Endodermal cell (in vitro differentiated cells): Measurements from ENCODE around the gene CATSPERD. TPM values are rescaled to one million over a fixed set of nuclear protein-coding genes. Genes with fewer than 3 reads are reported as not detected.

ENCODE experiments used
- DNase-seq: peaks from one replicate; pipeline ENCODE4 v3.0.0-alpha.2; 2017
- H3K27ac ChIP-seq: 2 replicates; pipeline ENCODE4 v1.5.1; 2013; ENCODE audit warnings: mild to moderate bottlenecking, low read depth, low read length, moderate library complexity
- H3K27me3 ChIP-seq: 2 replicates; pipeline ENCODE4 v1.6.1; 2013; ENCODE audit warnings: mild to moderate bottlenecking, low read length, moderate library complexity; ENCODE audit not compliant: insufficient read depth, control insufficient read depth, poor library complexity, severe bottlenecking
- H3K36me3 ChIP-seq: 2 replicates; pipeline ENCODE4 v1.7.0; 2013; ENCODE audit warnings: mild to moderate bottlenecking, low read length, moderate library complexity; ENCODE audit not compliant: control insufficient read depth, insufficient read depth
- H3K4me1 ChIP-seq: one replicate; pipeline ENCODE4 v1.7.0; 2013; ENCODE audit warnings: low read length; ENCODE audit not compliant: control insufficient read depth, insufficient read depth
- H3K4me3 ChIP-seq: 2 replicates; pipeline ENCODE4 v1.5.1; 2013; ENCODE audit warnings: mild to moderate bottlenecking, low read length, moderate library complexity
- H3K9ac ChIP-seq: 2 replicates; pipeline ENCODE4 v1.6.1; 2013; ENCODE audit warnings: mild to moderate bottlenecking, low read length, moderate library complexity; ENCODE audit not compliant: poor library complexity, severe bottlenecking; ENCODE audit errors: extremely low read depth
- H3K9me3 ChIP-seq: 2 replicates; pipeline ENCODE4 v1.6.1; 2013; ENCODE audit warnings: mild to moderate bottlenecking, low read length, moderate library complexity; ENCODE audit not compliant: control insufficient read depth
- H3K27ac Mint-ChIP-seq: 2 replicates; pipeline ENCODE4 v1.8.0; 2020; ENCODE audit warnings: mixed read lengths
- H3K27me3 Mint-ChIP-seq: 2 replicates; pipeline ENCODE4 v1.8.0; 2021; ENCODE audit warnings: mild to moderate bottlenecking, mixed read lengths; ENCODE audit not compliant: insufficient read depth
- H3K36me3 Mint-ChIP-seq: 2 replicates; pipeline ENCODE4 v1.8.0; 2020; ENCODE audit warnings: low read depth, mixed read lengths
- H3K4me1 Mint-ChIP-seq: 2 replicates; pipeline ENCODE4 v1.8.0; 2020; ENCODE audit warnings: mixed read lengths
- H3K4me3 Mint-ChIP-seq: 2 replicates; pipeline ENCODE4 v1.8.0; 2020; ENCODE audit warnings: mild to moderate bottlenecking, moderate library complexity, mixed read lengths
- H3K9me3 Mint-ChIP-seq: 2 replicates; pipeline ENCODE4 v1.8.0; 2020; ENCODE audit warnings: mild to moderate bottlenecking, mixed read lengths
- CTCF ChIP-seq: fragments of 200-600 bp; sonication (generic); conservative IDR thresholded peaks from 2 replicates; pipeline ENCODE4 v1.5.0; 2021; ENCODE audit warnings: antibody characterized with exemption, mild to moderate bottlenecking
- WGBS, 2 experiments: methylation state at CpG; one replicate each; pipeline versions ENCODE4 v1.1.5 to v1.1.7; 2013; ENCODE audit warnings: missing lambda C conversion rate in 2 of 2, mixed read lengths in 1 of 2; ENCODE audit not compliant: insufficient coverage in 1 of 2, insufficient read length in 1 of 2; 5-methylcytosine and 5-hydroxymethylcytosine counted together
- total RNA-seq, 2 donors: library from RNA; stranded (reverse); fragmentation: NEBNext Ultra II Directional in 1 of 2; extraction: Animal tissue kit (Norgen Biotek cat#: 25700) in 1 of 2; gene quantifications; 2 replicates in 1 of 2; 3 replicates in 1 of 2; pipeline ENCODE4 v1.2.1, GENCODE V29; 2021

The CATSPERD gene
- total RNA-seq, 2 donors from 2014 or later = not detected

DNA sequence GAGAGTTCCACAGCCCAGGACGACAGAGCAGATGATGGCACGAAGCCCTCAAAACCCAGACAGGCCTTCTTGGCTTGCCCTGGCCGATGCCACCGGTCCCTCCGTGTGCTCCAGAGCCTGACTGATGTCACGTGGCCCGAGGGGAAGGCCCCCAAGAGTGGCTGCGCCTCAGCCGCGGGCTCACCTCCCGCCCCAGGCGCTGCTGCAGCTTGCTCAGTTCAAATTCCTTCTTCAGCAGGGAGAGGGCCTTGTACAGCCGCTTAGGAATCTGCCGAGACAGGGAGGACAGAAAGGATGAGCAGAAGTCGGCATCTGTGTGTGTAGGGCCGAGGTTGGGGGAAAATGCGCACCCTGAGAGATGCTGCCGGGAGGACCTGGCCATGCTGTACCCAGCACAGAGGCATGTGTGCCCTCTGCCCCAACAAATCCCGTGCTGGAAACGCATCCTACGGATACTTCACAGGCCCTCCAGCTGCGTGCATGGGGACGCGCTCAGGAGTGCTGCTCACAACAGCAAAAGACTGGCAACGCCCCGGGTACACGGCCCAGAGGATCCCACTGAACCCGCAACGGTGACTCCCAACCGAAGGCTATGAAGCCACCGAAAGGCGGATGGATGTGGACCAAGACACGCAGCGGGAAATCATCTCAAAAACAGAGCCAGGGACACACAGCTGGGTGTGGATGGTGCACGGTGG lies 13.4 kb upstream of the CATSPERD start:
- Mint-ChIP-seq H3K4me3 (no peak overlapping the region), H3K9me3 (peaks cover 8% of the 10 kb centered on the region), H3K4me1 (no peaks in the 10 kb centered on the region), H3K27me3 (no peaks in the 10 kb centered on the region), H3K36me3 (peaks cover 70% of the 10 kb centered on the region), H3K27ac (no peak overlapping the region)
- Histone ChIP-seq H3K36me3 (peaks cover 63% of the 10 kb centered on the region), H3K4me1 (no peaks in the 10 kb centered on the region), H3K27ac (no peak overlapping the region), H3K4me3 (no peak overlapping the region), H3K9me3 (no peaks in the 10 kb centered on the region), H3K9ac (no peak overlapping the region), H3K27me3 (no peaks in the 10 kb centered on the region)
- DNase-seq = no peak
- 95 to 96% methylated on average over 25 to 35 of the region's 35 CpGs for WGBS, 2 experiments
- TF ChIP-seq CTCF = no peak

DNA sequence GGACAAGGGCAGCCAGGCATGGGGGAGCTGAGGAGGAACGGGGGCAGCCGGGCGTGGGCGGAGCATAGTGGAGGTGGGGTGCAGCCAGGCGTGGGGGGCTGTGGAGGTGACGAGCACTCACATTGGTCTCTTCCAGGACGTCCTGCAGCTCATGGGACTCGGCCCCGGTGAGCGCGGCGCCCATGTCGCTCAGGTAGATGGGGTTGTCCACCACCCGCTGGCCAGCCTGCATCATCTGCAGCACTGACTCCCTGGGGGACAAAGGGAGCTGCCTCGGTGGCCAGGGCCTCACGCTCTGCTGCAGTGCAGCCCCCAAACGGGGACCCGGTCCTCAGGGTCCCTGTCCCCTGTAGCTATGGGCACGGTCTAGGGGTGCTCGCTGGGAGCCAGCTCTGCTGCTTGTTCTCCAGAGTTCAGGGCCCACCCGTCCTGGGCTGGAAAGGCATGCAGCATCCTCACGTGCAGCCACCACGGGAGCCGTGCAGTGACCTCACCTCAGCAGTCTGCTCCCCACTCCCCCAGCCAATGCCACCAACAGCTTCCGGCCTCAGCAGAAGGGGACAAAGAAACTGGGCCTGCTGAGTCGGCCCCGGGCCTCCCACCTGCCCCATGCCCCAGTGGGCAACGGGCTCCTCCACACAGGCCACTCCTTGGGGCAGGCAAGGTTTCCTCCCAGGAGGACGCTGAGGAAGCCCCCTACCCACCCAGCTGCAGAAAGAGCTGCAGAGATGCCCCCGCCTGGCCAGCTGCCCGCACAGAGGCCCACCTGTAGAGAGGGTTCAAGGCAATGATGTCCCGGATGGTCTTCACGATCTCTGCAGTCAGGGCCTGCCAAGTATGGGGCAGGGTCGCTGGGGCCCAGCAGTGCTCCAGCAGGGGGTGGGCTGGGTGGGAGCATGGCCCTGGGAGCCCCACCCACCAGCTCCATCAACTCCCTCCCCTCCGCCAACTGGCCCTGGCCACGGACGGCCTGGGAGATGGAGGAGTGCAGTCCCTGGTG lies 12.6 kb upstream of the CATSPERD start:
- Histone ChIP-seq H3K9me3 (no peaks in the 10 kb centered on the region), H3K36me3 (peaks cover 71% of the 10 kb centered on the region), H3K27ac (no peak overlapping the region), H3K4me1 (no peaks in the 10 kb centered on the region), H3K9ac (no peak overlapping the region), H3K27me3 (no peaks in the 10 kb centered on the region), H3K4me3 (no peak overlapping the region)
- Mint-ChIP-seq H3K9me3 (peaks cover 6% of the 10 kb centered on the region), H3K4me1 (no peaks in the 10 kb centered on the region), H3K27me3 (no peaks in the 10 kb centered on the region), H3K36me3 (peaks cover 73% of the 10 kb centered on the region), H3K4me3 (no peak overlapping the region), H3K27ac (no peak overlapping the region)
- WGBS, 2 experiments = 93 to 95% methylated on average over 23 to 37 of the region's 37 CpGs
- TF ChIP-seq CTCF = no peak
- DNase-seq = no peak

DNA sequence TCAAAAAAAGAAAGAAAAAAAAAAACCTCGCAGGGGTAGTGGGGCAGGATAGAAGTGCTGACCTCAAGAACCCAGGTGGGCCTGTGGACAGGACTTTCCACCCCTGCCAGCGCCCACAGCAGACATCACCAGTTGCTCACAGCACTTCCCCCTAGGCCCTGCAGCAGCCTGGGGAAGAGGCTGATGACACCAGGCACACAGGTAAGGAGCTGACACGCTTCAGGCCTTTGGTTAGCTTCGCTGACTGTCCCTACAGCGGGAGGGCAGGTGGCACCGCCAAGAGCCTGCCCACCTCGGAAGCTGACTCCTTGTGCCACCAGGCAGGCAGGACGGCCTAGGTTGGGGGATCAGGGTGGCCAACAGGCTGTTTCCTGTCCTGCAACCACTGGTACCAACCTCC lies 9.4 kb upstream of the CATSPERD start:
- Mint-ChIP-seq H3K27ac (no peak overlapping the region), H3K36me3 (peaks cover 59% of the 10 kb centered on the region), H3K4me1 (no peaks in the 10 kb centered on the region), H3K4me3 (no peak overlapping the region), H3K9me3 (no peaks in the 10 kb centered on the region), H3K27me3 (no peaks in the 10 kb centered on the region)
- WGBS, 2 experiments = 95 to 97% methylated on average over 5 to 8 of the region's 8 CpGs
- no peak for TF ChIP-seq CTCF
- H3K9ac ChIP-seq = no peak overlapping the region
- H3K27me3 ChIP-seq = no peaks in the 10 kb centered on the region
- H3K4me1 ChIP-seq = no peaks in the 10 kb centered on the region
- peaks cover 60% of the 10 kb centered on the region for H3K36me3 ChIP-seq
- DNase-seq = no peak
- H3K9me3 ChIP-seq = no peaks in the 10 kb centered on the region
- H3K27ac ChIP-seq = no peak overlapping the region
- no peak overlapping the region for H3K4me3 ChIP-seq
